ENCODE measurements around the gene CCDC152.

DNA sequence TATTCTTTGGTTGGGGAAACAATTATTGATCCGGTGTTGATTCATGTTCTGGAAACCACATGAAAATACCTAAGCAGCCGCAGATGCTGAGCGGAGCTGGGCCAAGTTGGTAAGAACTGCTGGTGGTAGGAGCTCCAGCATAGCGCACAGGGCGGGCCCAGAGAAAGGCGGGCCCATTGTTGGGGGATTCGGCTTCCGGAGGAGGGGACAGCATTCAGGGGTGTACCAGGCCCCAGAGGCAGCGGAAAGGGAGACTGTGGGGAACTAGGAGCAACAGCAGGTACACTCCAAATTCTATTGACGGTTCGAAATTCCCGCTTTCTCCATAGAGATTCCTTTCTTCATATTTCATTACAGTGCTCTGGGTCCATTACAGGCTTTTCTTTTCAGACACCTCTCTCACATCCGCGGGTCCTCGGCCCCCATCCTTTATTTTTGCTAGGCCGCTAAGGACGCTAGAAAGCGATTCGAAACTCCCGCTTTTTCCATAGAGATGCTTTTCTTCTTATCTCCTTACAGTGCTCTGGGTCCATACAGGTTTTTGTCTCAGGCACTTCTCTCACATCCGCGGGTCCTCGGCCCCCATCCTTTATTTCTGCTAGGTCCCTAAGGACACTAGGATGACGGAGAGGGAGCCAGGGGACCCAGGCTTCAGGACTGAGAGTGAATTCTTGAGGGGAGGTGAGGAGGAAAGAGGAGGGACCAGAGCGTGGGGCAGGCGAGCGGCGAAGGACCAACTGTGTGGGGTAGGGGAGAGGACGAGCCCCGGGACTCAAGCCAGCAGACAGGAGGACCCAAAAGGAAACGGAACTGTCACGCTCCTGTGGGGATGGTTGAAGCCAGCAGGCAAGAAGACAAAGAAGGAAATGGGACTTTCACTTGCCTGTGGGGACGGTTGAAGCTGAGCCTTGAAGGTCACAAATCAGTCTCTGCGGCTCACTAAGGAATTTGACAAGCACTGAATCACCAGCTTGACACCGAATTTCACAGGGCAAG, at the start of gene CCDC152:
- TF ChIP-seq GATA3 (IDR thresholded peaks at IDR 0.05; ENCODE audit: low read depth, low read length) (no peak), GATA2 (IDR thresholded peaks at IDR 0.05; ENCODE audit: low read depth, low read length) (no peak)

Data from SH-SY5Y (cell line).